ENCODE results near the gene MAP4K5. TPM values are rescaled to one million over a fixed set of nuclear protein-coding genes. Genes with fewer than 3 reads are reported as not detected.

MAP4K5 gene
- 100 to 1,000 TPM; 108 to 165 (median 119) TPM for total RNA-seq

GRCh38 chr14:50532502-50533240, at the start of gene MAP4K5:
Gene MAP4K5, minus strand, starts transcription at chr14:50532569. Its CDS starts 520 bp downstream, at chr14:50532049.
- DNase-seq (ENCODE audit: low spot score in 2 of 2): peak; percentile 86 to 87
- Histone ChIP-seq H3K4me3 (peak within 1 kb of the TSS; percentile 82 to 98 (median 98)), H3K9me3 (no peaks in the 10 kb centered on the region), H3K36me3 (no peaks in the 10 kb centered on the region), H3K4me1 (peaks cover 0 to 18% of the 10 kb centered on the region in 2 donors), H3K27me3 (no peaks in the 10 kb centered on the region), H3K27ac (peak within 1 kb of the TSS; percentile 97 to 99)
- intact Hi-C loops (cut with DNase I; ENCODE audit: low total_unique reads): no loop called here
- TF ChIP-seq POLR2A (IDR thresholded peaks at IDR 0.05) (no peak), CTCF (IDR thresholded peaks at IDR 0.05) (peak; percentile 74 to 93 (median 77)), POLR2AphosphoS5 (IDR thresholded peaks at IDR 0.05) (peak in 2 of 3 donors; percentile 56 to 62)

DNA sequence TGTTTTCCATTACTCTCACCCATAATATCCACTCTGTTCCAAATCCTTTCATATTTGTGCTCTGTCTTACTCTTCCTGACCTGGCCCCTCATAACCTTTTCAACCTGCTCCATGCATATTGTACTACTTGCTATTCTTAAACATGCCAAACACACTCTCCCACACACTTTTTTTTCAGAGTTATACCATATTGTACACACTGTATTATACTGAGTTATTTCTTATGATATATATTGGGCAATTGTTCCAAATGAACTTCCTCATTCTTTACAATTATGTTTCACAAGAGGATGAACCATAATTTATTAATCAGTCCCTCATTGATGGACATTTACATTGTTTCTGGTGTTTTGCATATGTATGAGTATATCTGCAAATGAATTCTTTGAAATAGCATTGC, 46.1 kb upstream of the MAP4K5 start:
- no peak overlapping the region for H3K4me3 ChIP-seq
- no peak for DNase-seq (ENCODE audit: low spot score in 2 of 2)
- no peak for TF ChIP-seq POLR2AphosphoS5 (IDR thresholded peaks at IDR 0.05)
- TF ChIP-seq CTCF (IDR thresholded peaks at IDR 0.05): no peak
- no peak for TF ChIP-seq POLR2A (IDR thresholded peaks at IDR 0.05)
- intact Hi-C loops (cut with DNase I; ENCODE audit: low total_unique reads): no loop called here
- no peaks in the 10 kb centered on the region for H3K27me3 ChIP-seq
- no peaks in the 10 kb centered on the region for H3K36me3 ChIP-seq
- no peak overlapping the region for H3K27ac ChIP-seq
- H3K4me1 ChIP-seq: no peaks in the 10 kb centered on the region
- no peaks in the 10 kb centered on the region for H3K9me3 ChIP-seq

- H3K4me3 ChIP-seq: no peak overlapping the region
- no peak overlapping the region for H3K27ac ChIP-seq
- TF ChIP-seq CTCF (IDR thresholded peaks at IDR 0.05) (no peak), POLR2AphosphoS5 (IDR thresholded peaks at IDR 0.05) (no peak), POLR2A (IDR thresholded peaks at IDR 0.05) (no peak)
- H3K9me3 ChIP-seq: no peaks in the 10 kb centered on the region
- no peaks in the 10 kb centered on the region for H3K36me3 ChIP-seq
- no peaks in the 10 kb centered on the region for H3K4me1 ChIP-seq
- DNase-seq (ENCODE audit: low spot score in 2 of 2): no peak
- intact Hi-C loops (cut with DNase I; ENCODE audit: low total_unique reads): no loop called here
- H3K27me3 ChIP-seq: no peaks in the 10 kb centered on the region
Measured at GRCh38 chr14:50577982-50578381, 45.6 kb upstream of the MAP4K5 start.

DNA sequence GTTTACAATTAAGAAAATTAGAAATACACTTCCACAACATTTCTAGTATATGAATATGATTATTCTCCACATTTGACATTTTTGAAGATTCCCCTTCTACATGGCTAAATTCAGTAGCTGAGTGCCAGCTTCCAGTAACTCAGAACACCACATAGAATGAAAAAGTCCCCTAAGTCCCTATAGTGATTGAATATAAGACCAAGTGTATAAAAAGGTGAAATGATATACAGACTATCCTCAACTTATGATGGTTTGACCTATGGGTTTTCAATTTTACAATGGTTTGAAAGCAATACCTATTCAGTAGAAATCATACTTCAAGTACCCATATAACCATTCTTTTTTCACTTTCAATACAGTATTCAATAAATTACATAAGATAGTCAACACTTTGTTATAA, 43.4 kb upstream of the MAP4K5 start:
- H3K9me3 ChIP-seq: peaks cover 0 to 16% of the 10 kb centered on the region in 2 donors
- H3K27me3 ChIP-seq: no peaks in the 10 kb centered on the region
- no peaks in the 10 kb centered on the region for H3K4me1 ChIP-seq
- TF ChIP-seq POLR2AphosphoS5 (IDR thresholded peaks at IDR 0.05) (no peak), CTCF (IDR thresholded peaks at IDR 0.05) (no peak), POLR2A (IDR thresholded peaks at IDR 0.05) (no peak)
- no peak overlapping the region for H3K27ac ChIP-seq
- no peak overlapping the region for H3K4me3 ChIP-seq
- no peak for DNase-seq (ENCODE audit: low spot score in 2 of 2)
- intact Hi-C loops (cut with DNase I; ENCODE audit: low total_unique reads): no loop called here
- no peaks in the 10 kb centered on the region for H3K36me3 ChIP-seq

- no peaks in the 10 kb centered on the region for H3K36me3 ChIP-seq
- intact Hi-C loops (cut with DNase I; ENCODE audit: low total_unique reads): no loop called here
- no peak for DNase-seq (ENCODE audit: low spot score in 2 of 2)
- no peaks in the 10 kb centered on the region for H3K4me1 ChIP-seq
- TF ChIP-seq CTCF (IDR thresholded peaks at IDR 0.05) (no peak), POLR2A (IDR thresholded peaks at IDR 0.05) (no peak), POLR2AphosphoS5 (IDR thresholded peaks at IDR 0.05) (no peak)
- H3K4me3 ChIP-seq: no peak overlapping the region
- H3K9me3 ChIP-seq: peaks cover 16 to 36% of the 10 kb centered on the region in 2 donors
- no peaks in the 10 kb centered on the region for H3K27me3 ChIP-seq
- no peak overlapping the region for H3K27ac ChIP-seq
Measured at GRCh38 chr14:50573862-50574261, 41.5 kb upstream of the MAP4K5 start.

Data from breast epithelium (tissue), 4 donors.